Right lobe of liver (tissue), 4 donors: ENCODE results near the gene FOXD4L6.
"Not testable (repeated sequence)": the region's sequence is repeated elsewhere in the genome, so short reads cannot be mapped to it uniquely, and the experiment has no call there.

Experiments used
- CTCF ChIP-seq, 4 donors: fragments of 200-600 bp in 3 of 4; fragments of 450-650 bp in 1 of 4; IDR thresholded peaks; one replicate each; pipeline versions ENCODE4 v1.5.1 to v1.8.0; 2016 to 2022; ENCODE audit warnings: antibody characterized with exemption in 4 of 4, mild to moderate bottlenecking in 2 of 4
- POLR2A ChIP-seq: fragments of 450-650 bp; IDR thresholded peaks from one replicate; pipeline ENCODE4 v1.6.1; 2017; ENCODE audit warnings: antibody characterized with exemption, mild to moderate bottlenecking
- donor health status: DM: no; HTN: no; CAD: no.
- donor health status: DM: no; HTN: no; CAD: no.
- donor health status: DM: no; HTN: yes; CAD: no.

GRCh38 chr9:41113348-41113747, 15.1 kb downstream of the FOXD4L6 start:
- TF ChIP-seq POLR2A; CTCF (IDR thresholded peaks at IDR 0.05): not testable (repeated sequence)
